Endodermal cell (in vitro differentiated cells): ENCODE measurements around the gene SYT3. TPM values are rescaled to one million over a fixed set of nuclear protein-coding genes. Genes with fewer than 3 reads are reported as not detected.

Source experiments
- DNase-seq: peaks from one replicate; pipeline ENCODE4 v3.0.0-alpha.2; 2017
- H3K27ac ChIP-seq: 2 replicates; pipeline ENCODE4 v1.5.1; 2013; ENCODE audit warnings: mild to moderate bottlenecking, low read depth, low read length, moderate library complexity
- H3K27me3 ChIP-seq: 2 replicates; pipeline ENCODE4 v1.6.1; 2013; ENCODE audit warnings: mild to moderate bottlenecking, low read length, moderate library complexity; ENCODE audit not compliant: insufficient read depth, control insufficient read depth, poor library complexity, severe bottlenecking
- H3K36me3 ChIP-seq: 2 replicates; pipeline ENCODE4 v1.7.0; 2013; ENCODE audit warnings: mild to moderate bottlenecking, low read length, moderate library complexity; ENCODE audit not compliant: control insufficient read depth, insufficient read depth
- H3K4me1 ChIP-seq: one replicate; pipeline ENCODE4 v1.7.0; 2013; ENCODE audit warnings: low read length; ENCODE audit not compliant: control insufficient read depth, insufficient read depth
- H3K4me3 ChIP-seq: 2 replicates; pipeline ENCODE4 v1.5.1; 2013; ENCODE audit warnings: mild to moderate bottlenecking, low read length, moderate library complexity
- H3K9ac ChIP-seq: 2 replicates; pipeline ENCODE4 v1.6.1; 2013; ENCODE audit warnings: mild to moderate bottlenecking, low read length, moderate library complexity; ENCODE audit not compliant: poor library complexity, severe bottlenecking; ENCODE audit errors: extremely low read depth
- H3K9me3 ChIP-seq: 2 replicates; pipeline ENCODE4 v1.6.1; 2013; ENCODE audit warnings: mild to moderate bottlenecking, low read length, moderate library complexity; ENCODE audit not compliant: control insufficient read depth
- H3K27ac Mint-ChIP-seq: 2 replicates; pipeline ENCODE4 v1.8.0; 2020; ENCODE audit warnings: mixed read lengths
- H3K27me3 Mint-ChIP-seq: 2 replicates; pipeline ENCODE4 v1.8.0; 2021; ENCODE audit warnings: mild to moderate bottlenecking, mixed read lengths; ENCODE audit not compliant: insufficient read depth
- H3K36me3 Mint-ChIP-seq: 2 replicates; pipeline ENCODE4 v1.8.0; 2020; ENCODE audit warnings: low read depth, mixed read lengths
- H3K4me1 Mint-ChIP-seq: 2 replicates; pipeline ENCODE4 v1.8.0; 2020; ENCODE audit warnings: mixed read lengths
- H3K4me3 Mint-ChIP-seq: 2 replicates; pipeline ENCODE4 v1.8.0; 2020; ENCODE audit warnings: mild to moderate bottlenecking, moderate library complexity, mixed read lengths
- H3K9me3 Mint-ChIP-seq: 2 replicates; pipeline ENCODE4 v1.8.0; 2020; ENCODE audit warnings: mild to moderate bottlenecking, mixed read lengths
- CTCF ChIP-seq: fragments of 200-600 bp; sonication (generic); conservative IDR thresholded peaks from 2 replicates; pipeline ENCODE4 v1.5.0; 2021; ENCODE audit warnings: antibody characterized with exemption, mild to moderate bottlenecking
- WGBS, 2 experiments: methylation state at CpG; one replicate each; pipeline versions ENCODE4 v1.1.5 to v1.1.7; 2013; ENCODE audit warnings: missing lambda C conversion rate in 2 of 2, mixed read lengths in 1 of 2; ENCODE audit not compliant: insufficient coverage in 1 of 2, insufficient read length in 1 of 2; 5-methylcytosine and 5-hydroxymethylcytosine counted together
- total RNA-seq, 2 donors: library from RNA; stranded (reverse); fragmentation: NEBNext Ultra II Directional in 1 of 2; extraction: Animal tissue kit (Norgen Biotek cat#: 25700) in 1 of 2; gene quantifications; 2 replicates in 1 of 2; 3 replicates in 1 of 2; pipeline ENCODE4 v1.2.1, GENCODE V29; 2021

The SYT3 gene
- total RNA-seq, 2 donors from 2014 or later = 1.7 to 1.9 TPM

- Histone ChIP-seq H3K9me3 (no peaks in the 10 kb centered on the region), H3K36me3 (no peaks in the 10 kb centered on the region), H3K4me1 (no peaks in the 10 kb centered on the region), H3K9ac (no peak overlapping the region), H3K4me3 (no peak overlapping the region), H3K27ac (no peak overlapping the region), H3K27me3 (no peaks in the 10 kb centered on the region)
- no peaks in the 10 kb centered on the region for H3K9me3 Mint-ChIP-seq
- no peak for DNase-seq
- WGBS, 2 experiments = 86 to 87% methylated on average over 13 of the region's 13 CpGs
- no peak overlapping the region for H3K27ac Mint-ChIP-seq
- no peaks in the 10 kb centered on the region for H3K36me3 Mint-ChIP-seq
- no peak overlapping the region for H3K4me3 Mint-ChIP-seq
- H3K27me3 Mint-ChIP-seq = peaks cover 34% of the 10 kb centered on the region
- H3K4me1 Mint-ChIP-seq = no peaks in the 10 kb centered on the region
- no peak for TF ChIP-seq CTCF
Observed at GRCh38 chr19:50573741-50574461, 65.8 kb downstream of the SYT3 start.

Other genes starting within 250 kb of the SYT3 start
- 1 to 10 TPM in 1 of 2 donors, under 1 TPM in 1; 0.11 to 2.6 TPM for gene SPIB, start 220.9 kb downstream of the SYT3 start, total RNA-seq
- gene MYBPC2, start 207.0 kb downstream of the SYT3 start, total RNA-seq = 1 to 10 TPM; 1.9 to 2.3 TPM
- gene EMC10, start 163.4 kb downstream of the SYT3 start, total RNA-seq = 100 to 1,000 TPM; 119 to 123 TPM
- 1 to 10 TPM; 8.3 to 9.5 TPM for gene GARIN5A, start 163.0 kb downstream of the SYT3 start, total RNA-seq
- 10 to 100 TPM; 12.1 to 13.7 TPM for gene JOSD2, start 128.7 kb downstream of the SYT3 start, total RNA-seq
- not detected for gene ASPDH, start 126.0 kb downstream of the SYT3 start, total RNA-seq
- 1 to 10 TPM; 2.3 to 7.0 TPM for gene LRRC4B, start 71.4 kb downstream of the SYT3 start, total RNA-seq
- 10 to 100 TPM; 11.3 to 26.8 TPM for gene C19orf81, start 9.6 kb upstream of the SYT3 start, total RNA-seq
- 1 to 10 TPM; 1.6 to 1.9 TPM for gene SHANK1, start 79.9 kb upstream of the SYT3 start, total RNA-seq
- gene CLEC11A, start 83.5 kb upstream of the SYT3 start, total RNA-seq = 1 to 10 TPM; 4.0 to 6.2 TPM
- not detected for gene GPR32, start 130.6 kb upstream of the SYT3 start, total RNA-seq
- gene ACP4, start 150.5 kb upstream of the SYT3 start, total RNA-seq = not detected
- under 1 TPM; 0.75 to 0.82 TPM for gene KLK1, start 183.9 kb upstream of the SYT3 start, total RNA-seq
- gene KLK15, start 193.7 kb upstream of the SYT3 start, total RNA-seq = not detected
- not detected for gene KLK3, start 215.0 kb upstream of the SYT3 start, total RNA-seq
- under 1 TPM in 1 of 2 donors, not detected in 1; 0.35 TPM for gene KLK2, start 233.6 kb upstream of the SYT3 start, total RNA-seq